GM11168 (cell line): ENCODE data around the gene ADAMTS7.
"Not testable (repeated sequence)": the region's sequence is repeated elsewhere in the genome, so short reads cannot be mapped to it uniquely, and the experiment has no call there.

Source experiments
- in situ Hi-C: fragments of 300-500 bp; cut with MboI; formaldehyde crosslinking; loops from one replicate; pipeline ENCODE4 v1.12.0; 2022; ENCODE audit warnings: low sequenced_read_pairs; ENCODE audit not compliant: unreplicated experiment

ADAMTS7 gene

DNA sequence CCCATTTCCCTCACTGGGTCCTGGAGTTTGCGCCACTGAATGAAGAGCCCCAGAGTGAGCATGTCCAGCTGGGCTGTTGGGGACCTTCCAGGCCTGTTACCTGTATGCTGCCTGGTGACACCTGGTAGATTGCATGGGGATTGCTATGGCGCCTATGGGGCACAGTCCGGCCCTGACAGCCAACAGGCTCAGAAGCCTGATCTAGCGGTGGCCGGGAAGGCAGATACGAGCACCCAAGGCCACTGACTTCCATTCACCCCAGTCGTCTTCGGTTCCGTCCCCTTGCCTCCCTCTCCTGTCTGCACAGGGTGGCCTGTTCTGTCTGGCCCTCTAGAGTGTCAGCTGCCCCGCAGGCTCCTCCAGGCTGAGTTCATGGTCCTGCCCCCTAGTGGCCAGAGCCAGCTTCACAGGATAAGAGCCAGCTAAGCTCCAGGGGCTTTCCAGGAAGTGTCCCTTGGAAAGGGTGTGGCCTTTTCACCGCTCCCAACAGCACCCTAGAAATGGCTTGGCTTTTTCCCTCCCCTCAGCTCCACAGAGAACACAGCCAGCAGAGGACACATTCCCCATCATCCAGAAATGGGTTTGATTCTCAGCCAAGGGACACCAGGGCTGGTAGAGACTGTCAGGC is 73.2 kb downstream of the ADAMTS7 start:
- in situ Hi-C loops, result not testable (repeated sequence)

DNA sequence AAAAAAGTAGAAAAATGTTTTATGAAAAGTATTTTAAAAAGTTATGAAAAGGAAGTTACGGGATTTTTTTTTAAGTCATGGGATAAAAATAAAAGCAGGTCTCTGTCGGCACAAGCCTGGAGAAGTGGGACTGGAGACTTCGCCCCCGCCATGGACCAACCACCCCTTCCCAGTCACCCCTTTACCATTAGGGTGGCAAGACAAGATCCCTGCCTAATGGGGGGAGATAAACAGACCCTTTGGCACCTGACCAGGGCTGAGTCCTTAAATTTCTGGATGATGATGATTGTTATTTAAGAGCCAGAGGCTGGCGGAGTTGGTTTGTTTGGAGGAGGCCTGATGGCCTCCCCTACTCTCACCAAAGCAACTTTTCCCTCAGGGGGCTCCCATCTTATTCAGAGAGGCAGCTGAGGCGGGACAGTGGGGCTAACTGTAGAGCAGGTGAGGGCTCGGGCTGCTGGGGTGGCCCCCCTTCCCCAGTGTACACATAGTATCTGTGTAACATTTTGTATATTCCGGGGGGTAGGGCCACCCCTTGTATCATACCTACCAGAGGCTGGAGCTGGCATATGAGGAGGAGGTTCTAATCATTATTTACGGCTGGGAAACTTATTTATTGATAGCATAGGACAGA is 74.0 kb downstream of the ADAMTS7 start:
- in situ Hi-C loops, result no loop called here

DNA sequence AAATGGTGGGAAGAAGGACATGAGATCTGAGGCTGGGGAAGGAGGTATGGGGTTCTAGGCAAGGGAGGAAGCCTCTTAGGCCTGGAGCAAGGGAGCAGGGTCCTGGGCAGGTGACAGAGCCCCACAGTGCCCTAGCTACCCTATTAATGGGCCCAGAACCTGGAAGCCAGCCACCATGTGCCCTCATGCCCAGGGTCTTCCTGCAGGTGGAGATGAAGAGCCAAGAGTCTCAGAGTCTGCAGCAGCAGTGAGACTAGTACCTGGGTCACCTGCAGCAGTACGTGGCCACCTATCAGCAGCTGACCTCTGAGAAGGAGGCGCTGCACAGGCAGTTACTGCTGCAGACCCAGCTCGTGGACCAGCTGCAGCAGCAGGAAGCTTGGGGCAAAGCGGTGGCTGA is 75.0 kb downstream of the ADAMTS7 start:
- in situ Hi-C loops, result not testable (repeated sequence)

DNA sequence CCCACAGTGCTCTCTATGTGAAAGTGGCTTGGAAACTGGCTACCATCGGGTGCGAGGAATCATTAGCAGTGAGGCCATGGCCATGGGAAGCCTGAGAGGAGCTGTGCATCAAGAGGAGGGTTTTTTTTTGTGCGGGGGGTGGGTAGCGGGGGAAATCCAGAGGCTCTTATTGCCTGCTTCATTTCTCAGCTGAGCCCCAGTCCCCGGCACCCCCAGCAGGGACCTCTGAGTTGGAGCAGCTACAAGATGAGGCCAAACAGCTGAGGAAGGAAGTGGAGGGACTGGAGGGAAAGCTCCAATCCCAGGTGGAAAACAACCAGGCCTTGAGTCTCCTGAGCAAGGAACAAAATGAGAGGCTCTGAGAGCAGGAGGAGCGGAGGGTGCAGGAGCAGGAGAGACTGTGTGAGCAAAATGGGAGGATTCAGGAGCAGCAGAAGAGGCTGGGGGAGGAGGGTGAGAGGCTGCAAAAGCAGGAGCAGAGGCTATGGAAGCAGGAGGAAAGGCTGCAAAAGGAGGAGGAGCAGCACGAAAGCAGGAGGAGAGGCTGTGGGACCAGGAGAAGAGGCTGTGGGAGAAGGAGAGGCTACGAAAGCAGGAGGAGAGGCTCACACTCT is 76.7 kb downstream of the ADAMTS7 start:
- in situ Hi-C loops, result no loop called here

DNA sequence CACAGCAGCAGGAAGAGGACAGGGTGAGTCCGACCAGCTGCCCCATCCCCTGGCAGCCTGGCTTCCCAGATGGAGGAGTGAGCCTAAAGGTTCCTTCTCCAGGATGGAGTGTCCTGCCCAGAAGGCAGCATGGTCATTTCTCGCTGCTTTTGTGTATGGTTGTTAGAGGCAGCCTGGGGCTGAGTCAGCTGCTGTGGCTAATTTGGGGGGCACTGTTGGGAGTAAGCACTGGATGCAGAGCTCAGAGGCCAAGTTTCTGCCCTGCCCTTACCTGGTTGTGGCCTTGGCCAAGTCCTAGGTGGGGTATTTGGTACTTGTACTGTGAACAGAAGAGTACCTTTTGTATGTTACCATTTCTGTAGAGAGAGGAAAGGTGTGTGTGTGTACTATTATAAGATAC is 78.6 kb downstream of the ADAMTS7 start:
- in situ Hi-C loops, result no loop called here

DNA sequence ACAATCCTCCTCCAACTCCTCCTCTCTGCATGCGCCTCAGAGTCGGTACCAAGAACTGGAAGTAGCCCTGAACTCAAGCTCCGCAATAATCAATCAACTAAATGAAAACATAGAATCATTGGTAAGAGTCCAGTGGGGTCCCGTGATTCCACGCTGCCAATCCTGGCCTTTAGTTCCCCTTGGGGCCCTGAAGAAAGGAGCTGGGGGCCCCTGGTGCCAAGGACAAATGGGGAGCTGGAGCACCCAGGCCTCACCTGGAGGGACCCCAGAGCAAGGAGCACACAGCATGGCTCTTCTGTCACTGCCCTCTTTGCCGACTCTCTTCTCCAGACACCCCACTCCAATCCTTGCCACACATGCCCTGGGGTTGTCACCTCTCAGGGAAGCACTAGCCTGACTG is 80.3 kb downstream of the ADAMTS7 start:
- in situ Hi-C loops, result no loop called here

DNA sequence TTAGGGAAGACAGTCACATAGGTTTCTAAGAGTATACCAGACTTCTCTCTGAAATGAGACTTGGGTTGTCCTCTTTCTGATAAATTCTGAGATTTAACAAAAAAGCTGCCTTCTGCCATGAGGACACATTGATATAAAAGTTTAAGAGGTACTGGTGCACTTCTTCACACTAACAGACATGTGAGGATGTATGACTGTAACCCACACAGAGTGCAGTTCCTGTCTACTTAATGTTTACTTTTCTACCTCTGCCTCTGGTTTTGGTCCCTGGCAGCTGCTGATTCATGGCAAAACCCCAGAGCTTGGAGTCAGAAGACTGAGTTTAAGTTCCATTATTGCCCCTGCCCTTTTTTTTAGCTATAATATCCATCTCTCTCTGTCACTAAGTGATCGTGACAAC is 82.8 kb downstream of the ADAMTS7 start:
- in situ Hi-C loops, result not testable (repeated sequence)

DNA sequence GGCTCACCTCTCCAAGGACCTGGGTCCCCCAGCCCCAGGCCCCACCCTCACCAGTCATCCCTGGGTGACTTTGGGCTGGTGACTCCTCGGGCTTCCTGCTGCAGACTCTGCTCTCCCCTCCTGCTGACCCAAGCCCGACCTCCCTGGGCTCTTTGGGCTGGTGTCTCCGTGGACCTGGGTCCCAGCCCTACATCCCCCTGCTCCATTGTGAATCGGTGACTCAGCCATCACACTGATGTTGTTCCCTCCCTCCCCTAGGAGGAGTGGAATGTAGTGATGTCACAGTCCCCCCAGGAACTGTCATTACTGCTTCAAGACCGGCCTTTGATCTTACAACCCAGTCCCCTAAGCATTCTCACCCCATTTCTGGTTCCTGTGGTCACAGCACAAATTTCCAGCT is 83.7 kb downstream of the ADAMTS7 start:
- in situ Hi-C loops, result no loop called here

DNA sequence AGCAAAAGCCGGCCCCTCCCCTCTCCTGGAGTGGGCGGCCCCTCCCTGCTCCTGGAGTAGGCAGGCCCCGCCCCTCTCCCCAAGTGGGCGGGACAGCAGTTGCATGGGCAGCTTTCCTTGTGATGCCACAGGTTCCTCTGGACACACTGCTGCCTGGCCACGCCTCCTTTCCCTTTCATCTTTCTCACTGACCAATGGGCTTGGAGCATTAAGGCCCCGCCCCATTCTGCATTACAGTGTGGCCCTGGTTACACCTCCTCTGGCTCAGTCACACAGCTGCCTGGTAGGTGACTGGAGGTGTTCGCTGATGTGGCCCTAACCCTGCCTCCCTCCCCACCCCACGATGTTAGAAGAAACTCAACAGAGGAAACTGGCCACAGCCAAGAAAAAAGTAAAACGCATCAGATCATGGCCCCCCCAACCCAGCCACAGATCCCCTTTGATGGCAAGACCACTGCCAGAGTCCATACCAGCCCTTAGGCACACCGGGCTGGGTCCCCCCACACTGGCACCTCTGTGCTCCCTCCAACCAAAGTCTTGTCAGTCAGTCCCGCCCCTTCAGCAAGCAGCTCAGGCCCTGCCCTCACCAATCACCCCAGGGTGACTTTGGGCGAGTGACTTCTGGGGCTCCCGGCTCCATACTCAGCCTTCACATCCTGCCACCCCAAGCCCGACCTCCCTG is 84.3 kb downstream of the ADAMTS7 start:
- in situ Hi-C loops, result no loop called here

DNA sequence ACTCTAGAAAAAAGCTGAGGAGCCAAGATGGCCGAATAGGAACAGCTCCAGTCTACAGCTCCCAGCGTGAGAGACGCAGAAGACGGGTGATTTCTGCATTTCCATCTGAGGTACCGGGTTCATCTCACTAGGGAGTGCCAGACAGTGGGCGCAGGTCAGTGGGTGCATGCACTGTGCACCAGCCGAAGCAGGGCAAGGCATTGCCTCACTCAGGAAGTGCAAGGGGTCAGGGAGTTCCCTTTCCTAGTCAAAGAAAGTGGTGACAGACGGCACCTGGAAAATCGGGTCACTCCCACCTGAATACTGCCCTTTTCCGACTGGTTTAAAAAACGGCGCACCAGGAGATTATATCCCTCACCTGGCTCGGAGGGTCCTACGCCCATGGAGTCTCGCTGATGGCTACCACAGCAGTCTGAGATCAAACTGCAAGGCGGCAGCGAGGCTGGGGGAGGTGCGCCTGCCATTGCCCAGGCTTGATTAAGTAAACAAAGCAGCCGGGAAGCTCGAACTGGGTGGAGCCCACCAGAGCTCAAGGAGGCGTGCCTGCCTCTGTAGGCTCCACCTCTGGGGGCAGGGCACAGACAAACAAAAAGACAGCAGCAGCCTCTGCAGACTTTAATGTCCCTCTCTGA is 91.3 kb downstream of the ADAMTS7 start:
- in situ Hi-C loops, result not testable (repeated sequence)

DNA sequence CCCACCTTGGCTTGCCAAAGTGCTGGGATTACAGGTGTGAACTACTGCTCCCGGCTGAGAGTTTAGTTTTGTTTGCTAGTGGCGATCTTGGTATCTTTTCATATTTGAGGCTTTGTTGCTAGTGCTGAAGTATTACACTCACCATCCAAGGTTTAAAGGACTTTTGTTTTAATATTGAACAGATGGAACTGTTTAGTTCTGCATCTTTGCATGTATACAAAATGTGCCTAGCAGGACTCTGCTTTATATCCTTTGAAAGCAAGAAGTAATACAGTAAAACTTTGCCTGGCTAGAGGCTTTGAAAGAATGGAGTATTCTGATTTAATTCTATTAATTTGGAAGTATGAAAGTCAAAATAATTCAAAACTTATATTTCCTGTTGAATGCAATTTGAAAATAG is 92.4 kb downstream of the ADAMTS7 start:
- in situ Hi-C loops, result no loop called here

DNA sequence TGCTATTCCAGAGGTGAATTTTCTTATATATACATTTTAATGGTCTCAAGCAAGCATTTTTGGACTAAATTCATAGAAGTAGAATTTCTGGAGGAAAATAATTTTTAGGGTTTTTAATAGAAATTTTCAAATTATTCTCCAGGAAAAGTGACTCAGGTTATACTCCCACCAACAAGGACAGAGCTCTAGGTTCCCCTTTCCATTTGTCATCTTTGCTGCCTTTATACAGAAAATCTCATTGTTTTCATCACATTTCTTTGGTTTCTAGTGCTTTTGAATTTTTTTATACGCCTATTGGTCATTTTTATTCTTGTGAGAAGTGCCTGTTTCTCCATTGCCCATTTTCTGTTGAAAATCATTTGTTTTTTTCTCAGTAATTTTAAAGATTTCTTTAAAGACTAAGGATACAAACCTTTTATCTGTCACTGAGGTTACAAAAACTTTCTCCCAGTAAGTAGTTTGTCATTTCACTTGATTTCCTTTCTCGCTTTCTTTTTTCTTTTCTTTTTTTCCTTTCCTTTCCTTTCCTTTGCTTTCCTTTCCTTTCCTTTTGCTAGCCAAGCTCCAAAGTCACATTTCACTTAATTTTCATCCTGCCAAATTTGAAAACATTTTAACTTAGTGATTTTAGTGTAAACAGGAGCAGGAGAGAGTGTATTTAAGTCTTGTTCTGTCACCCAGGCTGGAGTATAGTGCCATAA is 93.2 kb downstream of the ADAMTS7 start:
- in situ Hi-C loops, result no loop called here

DNA sequence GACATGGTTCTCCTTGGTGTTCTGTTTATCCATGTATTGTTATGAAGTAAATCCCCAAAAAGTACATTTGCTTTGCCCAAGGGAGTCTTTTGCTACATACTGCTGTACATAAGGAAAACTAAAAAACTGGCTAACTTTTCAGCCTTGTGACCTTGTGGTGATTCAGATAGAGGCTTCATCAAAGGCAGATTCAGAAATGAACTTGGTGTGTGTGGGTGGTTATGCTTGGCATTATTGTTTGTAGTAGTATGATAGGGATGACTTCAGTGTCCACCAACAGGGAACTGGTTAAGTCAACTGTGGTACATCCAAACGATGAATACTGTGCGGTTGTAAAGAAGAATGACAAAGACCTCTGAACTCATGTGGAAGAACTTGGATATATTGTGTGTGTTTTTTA is 94.6 kb downstream of the ADAMTS7 start:
- in situ Hi-C loops, result no loop called here

DNA sequence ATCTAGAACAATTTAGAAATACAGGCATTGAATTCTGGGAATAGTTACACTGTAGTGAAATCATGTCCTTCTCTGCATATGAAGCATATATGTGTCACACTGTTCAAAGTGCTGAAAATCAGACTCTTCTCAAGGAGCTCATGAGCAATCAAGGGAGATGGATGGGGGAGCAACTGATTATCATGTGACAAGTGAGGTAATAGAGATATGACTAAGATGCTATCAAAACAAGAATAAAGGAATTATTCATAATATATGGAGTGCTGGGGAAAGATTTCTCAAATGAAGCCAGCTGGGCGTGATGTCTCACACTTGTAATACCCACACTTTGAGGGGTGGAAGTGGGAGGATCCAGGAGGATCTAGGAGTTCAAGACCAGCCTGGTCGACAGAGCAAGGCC is 95.3 kb downstream of the ADAMTS7 start:
- in situ Hi-C loops, result no loop called here

DNA sequence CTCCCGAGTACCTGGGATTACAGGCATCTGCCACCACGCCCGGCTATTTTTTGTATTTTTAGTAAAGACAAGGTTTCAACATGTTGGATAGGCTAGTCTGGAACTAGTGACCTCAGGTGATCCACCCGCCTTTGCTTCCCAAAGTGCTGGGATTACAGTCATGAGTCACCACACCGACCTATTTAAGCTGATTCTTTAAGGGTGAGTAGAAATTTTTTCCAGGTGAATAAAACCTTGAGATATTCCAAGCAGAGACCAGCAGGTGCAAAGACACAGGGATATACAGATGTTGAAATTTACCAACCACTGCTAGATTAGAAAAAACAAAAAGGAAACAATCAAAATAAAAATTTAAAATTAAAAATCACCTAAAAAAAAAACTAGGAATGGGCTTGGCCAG is 95.8 kb downstream of the ADAMTS7 start:
- in situ Hi-C loops, result no loop called here

DNA sequence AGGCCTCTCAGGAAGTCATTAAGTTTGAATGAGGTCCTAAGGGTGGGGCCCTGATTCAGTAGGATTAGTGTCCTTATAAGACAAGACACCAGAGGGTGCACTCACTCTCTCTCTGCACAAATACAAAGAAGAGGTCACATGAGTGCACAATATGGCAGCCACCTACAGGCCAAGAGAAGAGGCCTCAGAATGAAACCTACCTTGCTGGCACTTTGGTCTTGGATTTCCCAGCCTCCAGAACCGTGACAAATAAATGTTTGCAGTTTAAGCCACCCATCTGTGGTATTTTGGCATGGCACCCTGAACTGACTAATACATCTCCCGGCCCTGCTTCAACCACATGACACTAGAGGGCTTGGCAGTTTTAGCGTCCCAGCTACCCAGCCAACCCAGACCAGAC is 96.4 kb downstream of the ADAMTS7 start:
- in situ Hi-C loops, result no loop called here

DNA sequence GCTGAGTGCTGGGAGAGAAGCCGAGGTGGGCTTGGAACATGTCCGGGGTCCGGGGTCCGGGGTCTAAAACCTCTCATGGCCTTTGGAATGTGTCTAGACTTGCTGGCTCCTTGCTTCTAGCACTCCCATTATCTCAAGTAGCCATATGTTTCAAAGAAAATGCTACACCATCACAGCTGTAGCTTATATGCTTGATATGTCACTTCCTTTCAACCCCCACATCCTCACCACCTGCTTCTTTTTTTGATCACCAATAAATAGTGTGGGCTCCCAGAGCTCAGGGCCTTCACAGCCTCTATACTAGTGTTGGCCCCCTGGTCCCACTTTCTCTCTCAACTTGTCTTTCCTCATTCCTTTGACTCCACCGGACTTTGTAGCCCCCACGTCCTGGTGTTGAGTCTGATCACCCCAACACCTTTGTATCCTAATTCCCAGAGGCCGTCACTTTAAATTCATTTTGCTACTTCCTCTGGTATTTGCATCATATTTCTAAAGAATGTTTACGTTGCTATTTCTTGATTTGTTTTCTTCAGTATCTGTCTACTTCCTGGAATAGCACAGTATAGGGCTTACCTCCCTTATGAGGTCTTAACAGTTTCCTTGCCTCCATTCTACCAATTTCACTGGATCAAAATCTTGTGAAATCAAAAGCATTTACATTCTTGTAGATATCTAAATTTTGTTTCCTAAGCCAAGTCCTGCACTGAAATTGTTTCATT is 98.3 kb downstream of the ADAMTS7 start:
- in situ Hi-C loops, result no loop called here

DNA sequence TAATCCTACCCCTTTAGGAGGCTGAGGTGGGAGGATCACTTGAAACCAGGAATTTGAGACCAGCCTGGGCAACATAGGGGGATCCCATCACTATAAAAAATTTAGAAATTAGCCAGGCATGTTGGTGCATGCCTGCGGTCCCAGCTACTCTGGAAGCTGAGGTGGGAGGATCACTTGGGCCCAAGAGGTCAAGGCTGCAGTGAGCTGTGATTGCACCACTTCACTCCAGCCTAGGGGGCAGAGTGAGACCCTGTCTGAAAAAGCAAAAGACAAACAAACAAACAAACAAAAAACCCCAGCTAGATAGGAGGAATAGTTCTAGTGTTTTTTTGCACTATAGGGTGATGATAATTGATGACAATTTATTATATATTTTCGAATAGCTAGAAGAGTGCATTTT is 99.6 kb downstream of the ADAMTS7 start:
- in situ Hi-C loops, result no loop called here

DNA sequence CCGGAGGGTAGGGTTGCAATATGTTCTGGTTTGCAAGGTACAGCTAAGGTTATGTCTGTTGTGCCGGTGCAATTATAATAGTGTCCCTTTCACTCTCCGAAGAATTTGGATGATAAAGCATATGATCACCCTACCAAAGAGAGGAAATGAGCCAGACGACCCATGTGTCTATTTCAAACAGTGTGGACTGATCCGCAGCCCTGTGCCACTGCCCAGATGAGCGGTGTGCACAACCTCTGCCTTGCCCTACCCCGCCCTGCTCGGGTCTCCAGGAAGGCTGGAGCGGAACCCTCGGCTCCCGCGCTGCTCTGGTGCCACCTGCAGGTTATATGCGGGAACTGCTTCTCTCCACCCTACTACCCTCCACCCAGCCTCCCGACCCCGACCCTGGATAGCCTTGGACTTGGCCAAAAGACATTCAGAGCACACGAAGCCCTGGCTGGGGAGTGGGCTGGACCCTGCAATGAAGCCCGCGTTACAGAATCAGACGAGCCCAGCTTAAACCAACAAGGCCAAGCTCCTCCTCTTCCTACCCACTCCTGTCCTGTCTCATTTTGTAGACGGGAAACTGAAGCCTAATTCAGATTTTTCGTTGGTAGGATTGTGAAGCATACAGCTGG is 101.9 kb downstream of the ADAMTS7 start:
- in situ Hi-C loops, result loop anchor here (5.0 kb wide), 1 partner anchor 82 kb away; no protein-coding TSS in a partner anchor
